SK-N-SH (cell line): ENCODE data around the gene LMO3. TPM values are rescaled to one million over a fixed set of nuclear protein-coding genes. Genes with fewer than 3 reads are reported as not detected.

Source experiments
- CTCF ChIA-PET: fragments of 300-600, 350-600 bp; formaldehyde crosslinking; extraction: SDS; loops from one replicate; lab custom pipeline; 2021; lab: Yijun Ruan, JAX
- POLR2A ChIA-PET: fragments of 350-600 bp; sonication (Branson Sonifier 250); formaldehyde crosslinking; extraction: SDS; loops from one replicate; lab custom pipeline; 2020; ENCODE audit warnings: antibody characterized with exemption, inconsistent platforms; lab: Yijun Ruan, JAX
- DNase-seq: peaks from one replicate; pipeline ENCODE4 v3.0.0; 2012
- H2AFZ ChIP-seq: fragments of 200-600 bp; sonication (generic); 2 replicates; pipeline ENCODE4 v1.8.1; 2016; ENCODE audit warnings: antibody characterized with exemption, mild to moderate bottlenecking, low read depth
- H3F3A ChIP-seq: fragments of 200-600 bp; sonication (generic); replicated peaks from 2 replicates; pipeline ENCODE3; 2016; ENCODE audit warnings: antibody characterized with exemption, mild to moderate bottlenecking; ENCODE audit not compliant: insufficient read depth
- H3K27ac ChIP-seq, 2 experiments: fragments of 200-500 bp in 1 of 2; fragments of 200-600 bp in 1 of 2; sonication (Bioruptor generic) in 1 of 2; sonication (generic), shearing (Covaris generic) in 1 of 2; 2 replicates each; pipeline versions ENCODE4 v1.5.1 to v1.6.1; 2014 to 2016; ENCODE audit warnings: low read depth in 2 of 2, inconsistent platforms in 1 of 2, low read length in 1 of 2, mild to moderate bottlenecking in 1 of 2, mixed read lengths in 1 of 2
- H3K27me3 ChIP-seq: fragments of 200-600 bp; sonication (generic), shearing (Covaris generic); 2 replicates; pipeline ENCODE4 v1.6.1; 2016; ENCODE audit warnings: mixed run types; ENCODE audit not compliant: insufficient read depth
- H3K36me3 ChIP-seq, 2 experiments: fragments of 200-500 bp in 1 of 2; fragments of 200-600 bp in 1 of 2; sonication (Bioruptor generic) in 1 of 2; sonication (generic) in 1 of 2; replicated peaks in 1 of 2; 2 replicates each; pipeline versions ENCODE3 to v1.5.1; 2014 to 2016; ENCODE audit warnings: low read length in 1 of 2, mild to moderate bottlenecking in 1 of 2; ENCODE audit not compliant: insufficient read depth in 2 of 2, control insufficient read depth in 1 of 2
- H3K4me1 ChIP-seq, 2 experiments: fragments of 200-500 bp in 1 of 2; fragments of 200-600 bp in 1 of 2; sonication (Bioruptor generic) in 1 of 2; sonication (generic), shearing (Covaris generic) in 1 of 2; 2 replicates each; pipeline versions ENCODE4 v1.5.1 to v1.6.1; 2014 to 2016; ENCODE audit warnings: low read depth in 1 of 2, low read length in 1 of 2, mixed run types in 1 of 2; ENCODE audit not compliant: insufficient read depth in 2 of 2, control insufficient read depth in 1 of 2
- H3K4me2 ChIP-seq: fragments of 200-600 bp; sonication (generic), shearing (Covaris generic); 2 replicates; pipeline ENCODE4 v1.6.1; 2017; ENCODE audit warnings: mixed run types
- H3K4me3 ChIP-seq, 2 experiments: fragments of 200-500 bp in 1 of 2; fragments of 200-600 bp in 1 of 2; sonication (Bioruptor generic) in 1 of 2; sonication (generic), shearing (Covaris generic) in 1 of 2; 2 replicates each; pipeline versions ENCODE4 v1.5.1 to v1.8.1; 2014 to 2016; ENCODE audit warnings: low read depth in 2 of 2, inconsistent platforms in 1 of 2, low read length in 1 of 2, mild to moderate bottlenecking in 1 of 2, mixed read lengths in 1 of 2, moderate library complexity in 1 of 2
- H3K79me2 ChIP-seq: fragments of 200-600 bp; sonication (generic); 2 replicates; pipeline ENCODE4 v1.8.1; 2017; ENCODE audit warnings: mild to moderate bottlenecking; ENCODE audit not compliant: insufficient read depth
- H3K9ac ChIP-seq: fragments of 200-600 bp; sonication (generic); 2 replicates; pipeline ENCODE4 v1.6.1; 2017; ENCODE audit warnings: mixed run types
- H3K9me2 ChIP-seq: fragments of 200-600 bp; sonication (generic); 2 replicates; pipeline ENCODE4 v1.6.1; 2017; ENCODE audit warnings: mixed run types
- H3K9me3 ChIP-seq: fragments of 200-600 bp; sonication (generic); 2 replicates; pipeline ENCODE4 v1.6.1; 2017; ENCODE audit warnings: mixed run types, mild to moderate bottlenecking, moderate library complexity
- H4K20me1 ChIP-seq: fragments of 200-600 bp; sonication (generic); 2 replicates; pipeline ENCODE4 v1.6.1; 2017; ENCODE audit warnings: mild to moderate bottlenecking, mixed run types; ENCODE audit not compliant: insufficient read depth
- ELF1 ChIP-seq: IDR thresholded peaks from 2 replicates; pipeline ENCODE4 v1.4.0; 2012
- EP300 ChIP-seq, 2 experiments: IDR thresholded peaks; 2 replicates each; pipeline versions ENCODE4 v1.4.0 to v1.6.1; 2012; ENCODE audit warnings: borderline replicate concordance in 1 of 2, low read depth in 1 of 2, low read length in 1 of 2
- FOXM1 ChIP-seq: IDR thresholded peaks from 2 replicates; pipeline ENCODE4 v1.4.0; 2012; ENCODE audit warnings: low read depth, mild to moderate bottlenecking
- IRF3 ChIP-seq: fragments of 150-350 bp; IDR thresholded peaks from 2 replicates; pipeline ENCODE4 v1.6.1; 2016; ENCODE audit warnings: mild to moderate bottlenecking, low read depth, low read length
- JUND ChIP-seq: IDR thresholded peaks from 2 replicates; pipeline ENCODE4 v1.4.0; 2012
- NFIC ChIP-seq: IDR thresholded peaks from 2 replicates; pipeline ENCODE4 v1.4.0; 2012; ENCODE audit warnings: borderline replicate concordance
- RAD21 ChIP-seq: IDR thresholded peaks from 2 replicates; pipeline ENCODE4 v1.6.1; 2012; ENCODE audit warnings: mild to moderate bottlenecking, low read length
- REST ChIP-seq: IDR thresholded peaks from 2 replicates; pipeline ENCODE4 v1.6.1; 2012; ENCODE audit warnings: mild to moderate bottlenecking, low read depth, low read length, moderate library complexity
- RXRA ChIP-seq: IDR thresholded peaks from 2 replicates; pipeline ENCODE4 v1.4.0; 2012; ENCODE audit warnings: low read depth, mild to moderate bottlenecking, borderline replicate concordance
- USF1 ChIP-seq: IDR thresholded peaks from 2 replicates; pipeline ENCODE4 v1.4.0; 2012; ENCODE audit warnings: low read depth, borderline replicate concordance
- USF2 ChIP-seq: fragments of 150-350 bp; IDR thresholded peaks from 2 replicates; pipeline ENCODE4 v1.6.1; 2017; ENCODE audit warnings: antibody characterized with exemption, low read length, low read depth, borderline replicate concordance
- YY1 ChIP-seq: IDR thresholded peaks from 2 replicates; pipeline ENCODE4 v1.4.0; 2012; ENCODE audit warnings: low read depth, mild to moderate bottlenecking
- WGBS: methylation state at CpG from one replicate; pipeline ENCODE4 v1.1.6; 2017; ENCODE audit warnings: low lambda C conversion rate; 5-methylcytosine and 5-hydroxymethylcytosine counted together
- polyA plus RNA-seq, 3 experiments: library from polyadenylated mRNA; depleted of rRNA; stranded (reverse); fragments of >200 nt; gene quantifications; 2 replicates each; pipeline ENCODE4 v1.2.3, GENCODE V29; 2012

Gene LMO3
- polyA plus RNA-seq, 1 of the 3 experiments (the other 2 are of a cell fraction) = not detected

GRCh38 chr12:16634786-16635185 is 28.8 kb upstream of the LMO3 start:
- H3K9me3 ChIP-seq = no peaks in the 10 kb centered on the region
- no peaks in the 10 kb centered on the region for H3K9me2 ChIP-seq
- no peaks in the 10 kb centered on the region; a peak in 2 of 4 replicates for H3K4me1 ChIP-seq
- no peak overlapping the region for H3K4me2 ChIP-seq
- no peaks in the 10 kb centered on the region for H3K36me3 ChIP-seq
- no peak overlapping the region for H3K27ac ChIP-seq
- H3F3A ChIP-seq = no peaks in the 10 kb centered on the region
- ChIA-PET POLR2A (no interaction called here), CTCF (interaction anchor here (1.2 kb wide), 1 partner anchor 12 kb away, joined by 3 read pairs; no protein-coding TSS in a partner anchor)
- H4K20me1 ChIP-seq = no peaks in the 10 kb centered on the region
- no peak overlapping the region for H2AFZ ChIP-seq
- no peak overlapping the region for H3K4me3 ChIP-seq
- TF ChIP-seq REST (no peak), FOXM1 (no peak), USF1 (no peak), IRF3 (no peak), RXRA (no peak), ELF1 (no peak), YY1 (no peak), JUND (no peak), EP300 (IDR thresholded peaks at IDR 0.05; ENCODE audit: borderline replicate concordance in 1 of 2, low read depth in 1 of 2, low read length in 1 of 2) (no peak), NFIC (no peak), USF2 (no peak), RAD21 (no peak)
- TF ChIP-seq, all 33 proteins: peak for 0
- Histone ChIP-seq H3K9ac (no peak overlapping the region), H3K79me2 (no peaks in the 10 kb centered on the region), H3K27me3 (no peaks in the 10 kb centered on the region)
- DNase-seq = no peak
- 20% methylated on average over 1 of the region's 1 CpG for WGBS
